ENCODE data around the gene SLC22A3.

SLC22A3 gene

DNA sequence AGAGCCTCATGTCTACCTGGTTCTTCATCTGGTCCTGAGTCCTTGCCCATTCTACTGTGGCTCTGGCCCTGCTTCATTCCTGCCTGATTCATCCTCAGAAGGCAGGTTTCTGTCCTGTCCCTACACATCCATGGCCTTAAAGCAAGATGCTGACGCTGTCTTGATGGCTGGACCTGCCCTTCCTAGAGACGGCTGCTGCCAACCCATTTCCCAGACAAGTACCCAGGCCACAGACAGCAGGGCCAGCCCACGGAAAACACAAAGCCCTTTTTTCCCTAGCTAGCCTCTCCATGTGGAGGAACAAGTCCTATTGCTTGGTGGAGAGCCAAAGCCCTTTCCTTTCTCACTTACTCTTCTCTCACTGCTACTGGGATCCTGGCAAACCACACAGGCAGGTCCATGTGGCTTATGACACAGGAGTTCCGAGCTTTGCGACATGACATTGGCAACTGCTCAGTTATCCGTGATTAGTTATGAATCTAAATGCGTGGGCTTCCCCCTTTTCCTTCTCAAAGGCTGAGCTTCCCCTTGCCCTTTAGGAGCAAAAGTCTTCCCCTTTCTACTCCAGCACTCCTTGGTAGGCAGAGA lies 72.9 kb downstream of the SLC22A3 start:
- no peaks in the 10 kb centered on the region for H3K4me1 ChIP-seq (ENCODE audit: control insufficient read depth, low read depth, low read length)
- no peaks in the 10 kb centered on the region for H3K27me3 ChIP-seq (ENCODE audit: control insufficient read depth, insufficient read depth, low read length)
- H3K27ac ChIP-seq (ENCODE audit: low read length), result no peak overlapping the region
- H3K9ac ChIP-seq (ENCODE audit: low read length), result no peak overlapping the region
- H3K9me3 ChIP-seq (ENCODE audit: control insufficient read depth, low read depth, low read length), result no peaks in the 10 kb centered on the region
- H3K36me3 ChIP-seq (ENCODE audit: control insufficient read depth, low read depth, low read length), result no peaks in the 10 kb centered on the region
- H3K4me3 ChIP-seq (ENCODE audit: low read length), result no peak overlapping the region

DNA sequence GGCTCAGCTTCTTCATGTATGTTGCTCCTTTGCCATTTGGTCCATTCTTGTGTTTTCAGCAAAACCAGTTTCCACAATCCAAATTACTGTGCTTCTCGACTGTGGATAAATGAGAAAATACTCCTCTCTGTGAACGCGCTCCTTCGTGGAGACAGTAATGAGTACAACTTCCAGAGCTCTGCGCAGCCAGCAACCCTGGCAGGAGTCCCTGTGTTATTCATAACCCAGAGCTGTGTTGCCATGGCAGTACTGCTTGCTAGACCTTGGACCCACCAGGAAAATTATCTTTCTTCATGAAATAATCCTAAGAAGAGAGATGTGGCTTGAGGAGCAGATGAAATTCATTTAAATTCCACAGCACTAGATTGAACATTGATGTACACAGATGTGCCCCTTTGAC lies 73.7 kb downstream of the SLC22A3 start:
- Histone ChIP-seq H3K4me1 (ENCODE audit: control insufficient read depth, low read depth, low read length) (no peaks in the 10 kb centered on the region), H3K4me3 (ENCODE audit: low read length) (no peak overlapping the region)

GRCh38 chr6:160424256-160424655 lies 76.1 kb downstream of the SLC22A3 start:
- H3K9ac ChIP-seq (ENCODE audit: low read length), result no peak overlapping the region
- no peak overlapping the region for H3K4me3 ChIP-seq (ENCODE audit: low read length)
- peaks cover 7% of the 10 kb centered on the region for H3K4me1 ChIP-seq (ENCODE audit: control insufficient read depth, low read depth, low read length)
- H3K27me3 ChIP-seq (ENCODE audit: control insufficient read depth, insufficient read depth, low read length), result no peaks in the 10 kb centered on the region
- no peaks in the 10 kb centered on the region for H3K36me3 ChIP-seq (ENCODE audit: control insufficient read depth, low read depth, low read length)
- H3K9me3 ChIP-seq (ENCODE audit: control insufficient read depth, low read depth, low read length), result no peaks in the 10 kb centered on the region
- H3K27ac ChIP-seq (ENCODE audit: low read length), result no peak overlapping the region

More for the DNA sequence above, 73.7 kb downstream of the SLC22A3 start:
- no peaks in the 10 kb centered on the region for H3K27me3 ChIP-seq (ENCODE audit: control insufficient read depth, insufficient read depth, low read length)
- no peaks in the 10 kb centered on the region for H3K9me3 ChIP-seq (ENCODE audit: control insufficient read depth, low read depth, low read length)
- no peaks in the 10 kb centered on the region for H3K36me3 ChIP-seq (ENCODE audit: control insufficient read depth, low read depth, low read length)
- no peak overlapping the region for H3K9ac ChIP-seq (ENCODE audit: low read length)
- no peak overlapping the region for H3K27ac ChIP-seq (ENCODE audit: low read length)

- H3K9ac ChIP-seq (ENCODE audit: low read length), result no peak overlapping the region
- no peaks in the 10 kb centered on the region for H3K9me3 ChIP-seq (ENCODE audit: control insufficient read depth, low read depth, low read length)
- H3K36me3 ChIP-seq (ENCODE audit: control insufficient read depth, low read depth, low read length), result no peaks in the 10 kb centered on the region
- no peaks in the 10 kb centered on the region for H3K27me3 ChIP-seq (ENCODE audit: control insufficient read depth, insufficient read depth, low read length)
- no peak overlapping the region for H3K27ac ChIP-seq (ENCODE audit: low read length)
- no peak overlapping the region for H3K4me3 ChIP-seq (ENCODE audit: low read length)
- H3K4me1 ChIP-seq (ENCODE audit: control insufficient read depth, low read depth, low read length), result peaks cover 18% of the 10 kb centered on the region
Observed at GRCh38 chr6:160426136-160426535, 78.0 kb downstream of the SLC22A3 start.

DNA sequence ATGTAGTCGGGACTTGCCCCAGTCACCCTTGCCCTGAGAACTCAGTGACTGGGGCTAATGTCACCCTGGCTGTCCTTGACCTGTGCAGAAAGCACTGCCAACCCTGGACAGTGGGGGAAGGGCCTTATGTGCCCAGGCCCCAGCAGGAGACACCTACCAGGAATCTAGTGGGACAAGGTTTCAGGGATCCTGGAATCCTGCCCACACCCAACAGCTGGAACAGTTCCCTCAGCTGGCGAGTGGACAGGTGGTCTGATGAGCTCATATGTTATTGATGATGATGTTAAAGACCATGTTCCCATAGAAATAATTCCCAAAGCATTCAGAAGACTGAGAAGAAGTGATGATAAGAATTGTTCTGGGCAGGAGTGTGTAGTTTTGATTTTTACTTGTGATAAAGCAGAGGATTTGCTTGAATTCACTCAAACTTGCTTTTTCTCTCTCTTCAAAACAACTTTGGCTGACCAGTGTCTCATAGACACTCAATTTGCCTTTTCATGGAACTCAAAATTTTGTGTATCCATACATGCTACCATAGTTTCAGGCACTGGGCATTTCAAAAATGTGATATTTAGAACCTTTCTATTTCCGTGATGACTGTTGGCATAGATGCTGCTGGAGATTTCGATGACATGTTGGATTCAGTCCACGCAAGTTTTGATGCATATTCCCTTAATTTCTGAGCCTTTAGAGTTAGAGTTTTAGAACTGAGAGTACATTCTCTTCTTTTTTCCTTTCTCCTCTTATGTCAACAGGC lies 79.3 kb downstream of the SLC22A3 start:
- Histone ChIP-seq H3K9ac (ENCODE audit: low read length) (no peak overlapping the region), H3K27ac (ENCODE audit: low read length) (no peak overlapping the region), H3K9me3 (ENCODE audit: control insufficient read depth, low read depth, low read length) (no peaks in the 10 kb centered on the region), H3K27me3 (ENCODE audit: control insufficient read depth, insufficient read depth, low read length) (no peaks in the 10 kb centered on the region), H3K4me3 (ENCODE audit: low read length) (no peak overlapping the region), H3K4me1 (ENCODE audit: control insufficient read depth, low read depth, low read length) (peaks cover 18% of the 10 kb centered on the region), H3K36me3 (ENCODE audit: control insufficient read depth, low read depth, low read length) (no peaks in the 10 kb centered on the region)

- no peaks in the 10 kb centered on the region for H3K27me3 ChIP-seq (ENCODE audit: control insufficient read depth, insufficient read depth, low read length)
- peaks cover 18% of the 10 kb centered on the region for H3K4me1 ChIP-seq (ENCODE audit: control insufficient read depth, low read depth, low read length)
- H3K27ac ChIP-seq (ENCODE audit: low read length), result no peak overlapping the region
- H3K9ac ChIP-seq (ENCODE audit: low read length), result no peak overlapping the region
- no peaks in the 10 kb centered on the region for H3K36me3 ChIP-seq (ENCODE audit: control insufficient read depth, low read depth, low read length)
- H3K4me3 ChIP-seq (ENCODE audit: low read length), result no peak overlapping the region
- H3K9me3 ChIP-seq (ENCODE audit: control insufficient read depth, low read depth, low read length), result no peaks in the 10 kb centered on the region
Observed at GRCh38 chr6:160428069-160428430, 79.9 kb downstream of the SLC22A3 start.

GRCh38 chr6:160428818-160429619 lies 80.8 kb downstream of the SLC22A3 start:
- H3K27me3 ChIP-seq (ENCODE audit: control insufficient read depth, insufficient read depth, low read length), result no peaks in the 10 kb centered on the region
- H3K4me1 ChIP-seq (ENCODE audit: control insufficient read depth, low read depth, low read length), result peaks cover 21% of the 10 kb centered on the region
- no peaks in the 10 kb centered on the region for H3K36me3 ChIP-seq (ENCODE audit: control insufficient read depth, low read depth, low read length)
- H3K9ac ChIP-seq (ENCODE audit: low read length), result no peak overlapping the region
- H3K27ac ChIP-seq (ENCODE audit: low read length), result no peak overlapping the region
- no peaks in the 10 kb centered on the region for H3K9me3 ChIP-seq (ENCODE audit: control insufficient read depth, low read depth, low read length)
- H3K4me3 ChIP-seq (ENCODE audit: low read length), result no peak overlapping the region

DNA sequence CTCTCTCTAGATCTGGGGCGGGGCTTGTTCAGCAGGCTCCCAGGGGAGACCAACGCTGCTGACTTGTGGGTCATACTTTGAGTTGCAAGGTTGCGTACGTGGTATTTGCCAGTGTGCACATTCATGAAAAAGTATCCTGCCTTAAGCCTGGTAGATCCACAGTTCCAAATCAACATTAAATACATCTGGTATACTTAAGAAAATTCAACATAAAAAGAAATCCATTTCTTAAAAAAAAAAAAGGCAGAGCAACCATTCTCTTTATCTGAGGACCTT lies 81.4 kb downstream of the SLC22A3 start:
- Histone ChIP-seq H3K4me1 (ENCODE audit: control insufficient read depth, low read depth, low read length) (peaks cover 21% of the 10 kb centered on the region), H3K27ac (ENCODE audit: low read length) (no peak overlapping the region), H3K36me3 (ENCODE audit: control insufficient read depth, low read depth, low read length) (no peaks in the 10 kb centered on the region), H3K27me3 (ENCODE audit: control insufficient read depth, insufficient read depth, low read length) (no peaks in the 10 kb centered on the region), H3K9me3 (ENCODE audit: control insufficient read depth, low read depth, low read length) (no peaks in the 10 kb centered on the region), H3K4me3 (ENCODE audit: low read length) (no peak overlapping the region), H3K9ac (ENCODE audit: low read length) (no peak overlapping the region)

GRCh38 chr6:160430203-160430602 lies 82.0 kb downstream of the SLC22A3 start:
- Histone ChIP-seq H3K27me3 (ENCODE audit: control insufficient read depth, insufficient read depth, low read length) (no peaks in the 10 kb centered on the region), H3K4me3 (ENCODE audit: low read length) (no peak overlapping the region), H3K36me3 (ENCODE audit: control insufficient read depth, low read depth, low read length) (no peaks in the 10 kb centered on the region), H3K9ac (ENCODE audit: low read length) (no peak overlapping the region), H3K9me3 (ENCODE audit: control insufficient read depth, low read depth, low read length) (no peaks in the 10 kb centered on the region), H3K27ac (ENCODE audit: low read length) (no peak overlapping the region), H3K4me1 (ENCODE audit: control insufficient read depth, low read depth, low read length) (peaks cover 21% of the 10 kb centered on the region)

DNA sequence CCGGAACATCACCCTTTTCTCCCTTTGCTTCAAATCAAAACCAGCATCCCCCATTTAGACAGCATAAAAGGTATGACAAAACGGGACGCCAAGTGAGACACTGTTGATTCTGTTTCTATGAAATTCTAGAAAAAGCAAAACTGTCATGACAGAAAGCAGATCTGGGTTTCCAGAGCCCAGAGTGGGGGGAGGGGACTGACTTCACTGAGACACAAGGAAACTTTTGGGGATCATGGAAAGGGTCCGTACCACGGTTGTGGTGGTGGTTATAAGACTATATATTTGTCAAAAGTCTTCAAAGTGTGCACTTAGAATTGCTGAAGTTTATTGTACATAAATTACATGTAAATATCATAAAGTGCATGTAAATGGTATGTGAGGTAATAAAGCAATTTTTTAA lies 82.6 kb downstream of the SLC22A3 start:
- Histone ChIP-seq H3K4me1 (ENCODE audit: control insufficient read depth, low read depth, low read length) (peaks cover 21% of the 10 kb centered on the region), H3K36me3 (ENCODE audit: control insufficient read depth, low read depth, low read length) (no peaks in the 10 kb centered on the region), H3K27ac (ENCODE audit: low read length) (no peak overlapping the region), H3K27me3 (ENCODE audit: control insufficient read depth, insufficient read depth, low read length) (no peaks in the 10 kb centered on the region), H3K9ac (ENCODE audit: low read length) (no peak overlapping the region), H3K9me3 (ENCODE audit: control insufficient read depth, low read depth, low read length) (no peaks in the 10 kb centered on the region), H3K4me3 (ENCODE audit: low read length) (no peak overlapping the region)

DNA sequence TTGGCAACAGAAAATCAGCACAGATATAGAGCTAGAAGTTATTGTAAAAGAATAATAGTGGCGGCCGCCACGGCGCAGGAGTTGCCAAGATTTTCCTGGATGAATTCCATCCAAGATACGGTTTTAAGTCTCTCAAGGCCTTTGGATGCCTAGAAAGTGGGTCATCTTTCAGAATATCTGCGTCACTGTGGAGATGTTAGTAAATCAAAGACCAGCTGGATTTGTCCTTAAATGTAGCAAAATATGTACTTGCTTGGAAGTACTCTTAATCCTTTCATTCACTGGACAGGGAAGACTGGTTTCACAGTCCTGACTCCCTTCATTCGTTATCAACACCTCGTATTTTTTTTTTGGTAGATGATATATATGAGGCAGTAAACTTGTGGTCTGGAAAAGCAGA lies 83.0 kb downstream of the SLC22A3 start:
- Histone ChIP-seq H3K9ac (ENCODE audit: low read length) (no peak overlapping the region), H3K27me3 (ENCODE audit: control insufficient read depth, insufficient read depth, low read length) (no peaks in the 10 kb centered on the region), H3K9me3 (ENCODE audit: control insufficient read depth, low read depth, low read length) (no peaks in the 10 kb centered on the region), H3K27ac (ENCODE audit: low read length) (no peak overlapping the region), H3K4me1 (ENCODE audit: control insufficient read depth, low read depth, low read length) (peaks cover 21% of the 10 kb centered on the region), H3K36me3 (ENCODE audit: control insufficient read depth, low read depth, low read length) (no peaks in the 10 kb centered on the region), H3K4me3 (ENCODE audit: low read length) (no peak overlapping the region)
